Stimulated activated effector memory CD8-positive, alpha-beta T cell treated with anti-CD3 and anti-CD28 coated beads, Interleukin-12 subunit alpha, Interleukin-12 subunit beta, amount 100 ng/mL, for 72 hours (primary cell): ENCODE measurements around the gene CDH13.

Experiments used
- ATAC-seq: fragments of 150-1000 bp; cut with Tn5 transposase; 2 replicates; pipeline ENCODE4 v1.10.0; 2021
- DNase-seq, 2 donors: peaks; one replicate each; pipeline ENCODE4 v3.0.0; 2021 to 2022; ENCODE audit warnings: low spot score in 2 of 2
- H3K27ac Mint-ChIP-seq: one replicate; pipeline ENCODE4 v1.8.0; 2022; ENCODE audit warnings: mild to moderate bottlenecking, mixed read lengths
- H3K36me3 Mint-ChIP-seq: one replicate; pipeline ENCODE4 v1.8.0; 2022; ENCODE audit warnings: mild to moderate bottlenecking, mixed read lengths
- H3K4me1 Mint-ChIP-seq: one replicate; pipeline ENCODE4 v1.8.0; 2022; ENCODE audit warnings: mixed read lengths
- H3K4me3 Mint-ChIP-seq: one replicate; pipeline ENCODE4 v1.8.0; 2022; ENCODE audit warnings: mild to moderate bottlenecking, mixed read lengths
- H3K9me3 Mint-ChIP-seq: one replicate; pipeline ENCODE4 v1.8.0; 2022; ENCODE audit warnings: mixed read lengths

Gene CDH13

DNA sequence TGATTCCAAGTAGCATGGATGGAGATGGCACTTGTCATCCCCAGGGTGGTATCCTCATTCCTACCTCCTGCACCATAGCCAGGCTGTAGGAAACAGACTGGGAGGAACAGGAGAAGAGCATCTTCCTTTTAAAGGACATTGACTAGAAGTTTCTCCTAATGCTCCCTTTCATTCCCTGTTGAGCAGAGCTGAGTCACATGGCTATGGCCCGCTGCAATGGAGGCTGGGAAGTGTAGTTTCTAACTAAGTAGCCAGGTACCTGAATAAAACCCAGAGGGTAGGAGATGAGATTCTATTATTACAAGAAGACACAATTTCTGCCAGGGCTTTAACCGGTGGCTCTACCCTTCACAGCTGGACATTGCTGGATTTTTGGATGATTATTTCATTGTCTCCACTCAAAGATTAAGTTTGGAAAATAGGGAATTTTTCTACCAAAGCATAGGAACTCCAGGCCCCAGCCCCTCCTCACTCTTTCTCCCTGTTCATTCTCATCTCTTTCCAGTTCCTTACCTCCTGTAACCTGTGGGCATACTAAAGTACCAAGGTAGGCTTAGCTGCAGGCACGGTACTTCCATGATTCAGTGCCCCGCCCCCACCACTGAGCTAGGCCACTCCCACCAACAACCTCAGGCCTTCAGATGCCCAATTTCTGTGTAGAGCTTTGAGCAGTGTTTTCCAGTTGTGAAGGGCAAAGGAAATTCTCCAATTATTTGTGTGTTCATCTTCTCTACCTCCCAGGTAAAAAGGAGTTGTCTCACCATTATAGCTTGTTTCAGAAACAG is 378.3 kb downstream of the CDH13 start:
- no peak for ATAC-seq
- H3K27ac Mint-ChIP-seq = no peak overlapping the region
- no peak for DNase-seq
- no peak overlapping the region for H3K4me3 Mint-ChIP-seq
- H3K36me3 Mint-ChIP-seq = no peaks in the 10 kb centered on the region
- no peaks in the 10 kb centered on the region for H3K4me1 Mint-ChIP-seq
- H3K9me3 Mint-ChIP-seq = no peaks in the 10 kb centered on the region

- no peaks in the 10 kb centered on the region for H3K4me1 Mint-ChIP-seq
- DNase-seq (no peak), ATAC-seq (no peak)
- H3K36me3 Mint-ChIP-seq = no peaks in the 10 kb centered on the region
- no peak overlapping the region for H3K4me3 Mint-ChIP-seq
- no peak overlapping the region for H3K27ac Mint-ChIP-seq
- no peaks in the 10 kb centered on the region for H3K9me3 Mint-ChIP-seq
Measured at GRCh38 chr16:83005653-83006160, 378.9 kb downstream of the CDH13 start.

DNA sequence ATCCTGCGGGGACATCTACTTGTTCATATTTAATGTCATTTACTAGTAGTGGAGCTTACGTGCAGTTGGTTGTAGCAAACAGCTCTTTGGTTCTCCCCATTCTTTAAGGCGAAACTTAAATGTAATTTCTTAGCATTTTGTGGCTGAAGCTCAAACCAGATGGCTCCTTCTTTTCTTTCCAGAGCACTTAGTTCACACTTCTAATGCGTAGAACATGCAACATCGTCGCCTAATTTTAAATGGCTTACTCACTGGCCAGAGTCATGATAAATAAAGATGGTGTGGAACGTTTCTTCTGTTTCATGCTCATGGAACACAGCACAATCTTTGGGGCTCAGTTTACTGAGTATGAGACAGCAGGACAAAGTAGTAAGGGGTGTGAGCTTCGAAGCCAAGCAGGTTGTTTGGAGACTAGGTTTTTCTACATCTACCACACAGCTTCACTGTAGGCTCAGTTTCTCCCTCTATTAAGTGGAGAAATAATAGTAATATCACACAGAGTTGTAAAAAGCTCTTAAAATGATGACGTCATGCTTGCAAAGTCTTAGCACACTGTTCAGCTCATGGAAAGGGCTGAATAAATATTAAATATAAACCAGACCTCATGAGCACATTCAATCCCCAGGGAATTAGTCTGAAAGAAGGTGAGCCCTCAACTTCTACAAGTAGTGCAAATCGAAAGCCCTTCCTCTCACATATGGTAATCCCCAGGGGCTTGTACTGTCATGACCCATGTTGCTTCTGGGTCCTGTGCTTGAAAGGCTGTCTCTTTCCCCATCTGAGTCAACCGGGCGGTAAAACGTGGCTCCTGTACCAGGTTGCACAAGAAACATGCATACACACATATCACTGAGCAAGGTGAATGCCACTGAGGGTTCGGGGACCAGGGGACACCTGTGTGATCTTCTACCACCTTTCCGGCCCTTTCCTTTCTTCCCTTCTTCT is 384.3 kb downstream of the CDH13 start:
- DNase-seq = no peak
- no peak overlapping the region for H3K27ac Mint-ChIP-seq
- ATAC-seq = no peak
- no peak overlapping the region for H3K4me3 Mint-ChIP-seq
- no peaks in the 10 kb centered on the region for H3K4me1 Mint-ChIP-seq
- H3K36me3 Mint-ChIP-seq = no peaks in the 10 kb centered on the region
- no peaks in the 10 kb centered on the region for H3K9me3 Mint-ChIP-seq

GRCh38 chr16:83011939-83012338 is 385.2 kb downstream of the CDH13 start:
- no peak for DNase-seq
- H3K27ac Mint-ChIP-seq = no peak overlapping the region
- H3K4me3 Mint-ChIP-seq = no peak overlapping the region

GRCh38 chr16:83013071-83013470 is 386.3 kb downstream of the CDH13 start:
- no peak overlapping the region for H3K4me3 Mint-ChIP-seq
- H3K36me3 Mint-ChIP-seq = no peaks in the 10 kb centered on the region
- DNase-seq (no peak), ATAC-seq (no peak)
- no peaks in the 10 kb centered on the region for H3K4me1 Mint-ChIP-seq
- no peak overlapping the region for H3K27ac Mint-ChIP-seq
- H3K9me3 Mint-ChIP-seq = no peaks in the 10 kb centered on the region

More at GRCh38 chr16:83011939-83012338, 385.2 kb downstream of the CDH13 start:
- Mint-ChIP-seq H3K36me3 (no peaks in the 10 kb centered on the region), H3K4me1 (no peaks in the 10 kb centered on the region), H3K9me3 (no peaks in the 10 kb centered on the region)
- no peak for ATAC-seq

GRCh38 chr16:83019963-83020362 is 393.2 kb downstream of the CDH13 start:
- H3K9me3 Mint-ChIP-seq = no peaks in the 10 kb centered on the region
- DNase-seq = no peak
- peaks cover 9% of the 10 kb centered on the region for H3K4me1 Mint-ChIP-seq
- no peaks in the 10 kb centered on the region for H3K36me3 Mint-ChIP-seq
- no peak overlapping the region for H3K4me3 Mint-ChIP-seq
- no peak overlapping the region for H3K27ac Mint-ChIP-seq
- no peak for ATAC-seq

- no peak overlapping the region for H3K27ac Mint-ChIP-seq
- no peaks in the 10 kb centered on the region for H3K36me3 Mint-ChIP-seq
- no peak overlapping the region for H3K4me3 Mint-ChIP-seq
- no peaks in the 10 kb centered on the region for H3K9me3 Mint-ChIP-seq
- DNase-seq (no peak), ATAC-seq (peak; percentile 78)
- peaks cover 9% of the 10 kb centered on the region for H3K4me1 Mint-ChIP-seq
Measured at GRCh38 chr16:83021045-83021444, 394.3 kb downstream of the CDH13 start.

DNA sequence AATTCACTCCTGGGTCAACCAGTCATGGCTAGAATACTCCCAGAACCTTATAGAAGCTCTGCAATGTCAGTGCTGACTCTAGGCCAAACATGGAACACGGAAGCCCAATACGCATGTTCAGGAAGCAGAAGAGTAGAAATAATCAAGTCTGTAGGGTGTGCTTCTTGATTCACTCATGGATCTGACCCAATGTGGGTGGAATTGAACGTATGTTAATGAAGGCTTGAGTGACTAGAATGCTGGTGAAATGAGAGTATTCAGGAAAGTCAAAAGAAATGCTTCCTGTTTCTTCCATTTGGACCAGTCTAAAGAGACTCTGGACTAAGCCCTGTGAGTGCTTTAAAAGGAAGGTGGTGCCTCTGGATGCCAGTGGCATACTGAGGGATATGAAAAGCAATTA is 395.0 kb downstream of the CDH13 start:
- no peak overlapping the region for H3K4me3 Mint-ChIP-seq
- no peak for ATAC-seq
- peaks cover 9% of the 10 kb centered on the region for H3K4me1 Mint-ChIP-seq
- no peaks in the 10 kb centered on the region for H3K9me3 Mint-ChIP-seq
- DNase-seq = no peak
- no peak overlapping the region for H3K27ac Mint-ChIP-seq
- H3K36me3 Mint-ChIP-seq = no peaks in the 10 kb centered on the region

DNA sequence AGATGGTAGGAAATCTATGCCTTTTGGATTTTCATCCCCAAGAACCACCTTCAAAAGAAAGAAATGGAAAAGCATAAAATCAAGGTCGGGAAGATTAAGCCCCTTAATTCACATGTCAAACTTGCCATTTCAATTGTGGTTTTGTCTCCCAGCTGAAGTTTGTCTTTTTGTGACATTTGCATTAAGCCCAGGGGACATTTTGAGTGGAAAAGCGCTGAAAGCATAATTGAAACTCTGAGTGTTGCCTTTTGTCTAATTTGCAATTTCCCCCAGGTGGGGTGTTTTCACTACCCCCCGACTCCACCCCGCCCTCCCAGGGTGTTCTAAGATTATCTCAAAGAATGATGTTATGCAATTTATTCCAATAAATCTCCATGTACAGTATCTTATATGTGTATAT is 396.2 kb downstream of the CDH13 start:
- DNase-seq (no peak), ATAC-seq (no peak)
- Mint-ChIP-seq H3K4me3 (no peak overlapping the region), H3K9me3 (no peaks in the 10 kb centered on the region), H3K27ac (no peak overlapping the region), H3K4me1 (peaks cover 9% of the 10 kb centered on the region), H3K36me3 (no peaks in the 10 kb centered on the region)

- peaks cover 9% of the 10 kb centered on the region for H3K4me1 Mint-ChIP-seq
- H3K27ac Mint-ChIP-seq = no peak overlapping the region
- H3K4me3 Mint-ChIP-seq = no peak overlapping the region
- H3K36me3 Mint-ChIP-seq = no peaks in the 10 kb centered on the region
- DNase-seq (no peak), ATAC-seq (no peak)
- H3K9me3 Mint-ChIP-seq = no peaks in the 10 kb centered on the region
Measured at GRCh38 chr16:83023640-83024039, 396.9 kb downstream of the CDH13 start.

DNA sequence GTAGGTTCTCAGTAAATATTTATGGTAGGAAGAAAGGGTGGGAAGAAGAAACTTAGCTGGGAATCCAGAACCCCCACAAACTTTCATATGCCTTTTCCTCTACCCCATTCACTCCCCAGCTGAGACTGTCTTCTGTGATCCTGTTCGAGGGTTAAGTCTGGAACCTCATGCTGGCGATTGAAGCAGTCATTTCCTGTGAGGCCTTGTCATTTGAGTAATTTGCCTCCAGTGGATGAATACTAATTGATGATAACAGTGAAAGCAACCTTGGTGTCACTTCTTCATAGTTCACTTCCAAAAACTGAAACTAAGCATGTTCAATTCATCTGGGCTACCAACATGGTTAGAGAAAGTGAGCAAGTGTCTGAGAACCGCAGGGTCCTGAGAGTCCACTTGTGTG is 401.2 kb downstream of the CDH13 start:
- peak; percentile 61 for ATAC-seq
- H3K4me3 Mint-ChIP-seq = no peak overlapping the region
- peaks cover 2% of the 10 kb centered on the region for H3K9me3 Mint-ChIP-seq
- DNase-seq = no peak
- H3K27ac Mint-ChIP-seq = no peak overlapping the region
- H3K36me3 Mint-ChIP-seq = no peaks in the 10 kb centered on the region
- H3K4me1 Mint-ChIP-seq = no peaks in the 10 kb centered on the region

- DNase-seq (no peak), ATAC-seq (no peak)
- Mint-ChIP-seq H3K4me3 (no peak overlapping the region), H3K36me3 (no peaks in the 10 kb centered on the region), H3K27ac (no peak overlapping the region), H3K4me1 (no peaks in the 10 kb centered on the region), H3K9me3 (peaks cover 2% of the 10 kb centered on the region)
Measured at GRCh38 chr16:83029467-83029866, 402.7 kb downstream of the CDH13 start.

DNA sequence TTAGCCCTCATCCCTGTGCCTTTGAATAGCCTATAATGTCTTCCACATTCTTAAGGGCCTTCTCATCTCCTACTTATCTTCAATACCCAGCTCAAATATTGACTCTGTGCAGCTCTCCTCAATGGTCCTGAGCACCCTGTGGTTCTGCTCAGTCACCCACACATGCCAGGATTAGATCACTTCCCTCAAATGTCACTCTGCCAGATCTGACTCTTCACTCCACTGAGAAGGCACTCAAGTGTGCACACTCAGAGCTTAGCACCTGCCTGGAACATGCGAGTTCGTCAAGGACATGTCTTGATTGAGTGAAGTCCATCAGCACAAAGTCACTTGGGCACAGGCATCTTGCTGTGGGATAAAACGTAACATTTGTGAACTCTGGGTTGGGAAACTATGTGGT is 404.8 kb downstream of the CDH13 start:
- no peak for DNase-seq
- H3K9me3 Mint-ChIP-seq = peaks cover 2% of the 10 kb centered on the region
- H3K4me1 Mint-ChIP-seq = no peaks in the 10 kb centered on the region
- no peaks in the 10 kb centered on the region for H3K36me3 Mint-ChIP-seq
- no peak overlapping the region for H3K4me3 Mint-ChIP-seq
- H3K27ac Mint-ChIP-seq = no peak overlapping the region
- peak; percentile 72 for ATAC-seq

GRCh38 chr16:83037102-83037501 is 410.3 kb downstream of the CDH13 start:
- Mint-ChIP-seq H3K4me1 (peaks cover 13% of the 10 kb centered on the region), H3K27ac (no peak overlapping the region), H3K36me3 (no peaks in the 10 kb centered on the region), H3K9me3 (no peaks in the 10 kb centered on the region), H3K4me3 (no peak overlapping the region)
- ATAC-seq = no peak
- DNase-seq = no peak

GRCh38 chr16:83037884-83038283 is 411.1 kb downstream of the CDH13 start:
- Mint-ChIP-seq H3K9me3 (no peaks in the 10 kb centered on the region), H3K36me3 (no peaks in the 10 kb centered on the region), H3K4me1 (peaks cover 13% of the 10 kb centered on the region), H3K27ac (no peak overlapping the region), H3K4me3 (no peak overlapping the region)
- ATAC-seq = no peak
- DNase-seq = no peak

DNA sequence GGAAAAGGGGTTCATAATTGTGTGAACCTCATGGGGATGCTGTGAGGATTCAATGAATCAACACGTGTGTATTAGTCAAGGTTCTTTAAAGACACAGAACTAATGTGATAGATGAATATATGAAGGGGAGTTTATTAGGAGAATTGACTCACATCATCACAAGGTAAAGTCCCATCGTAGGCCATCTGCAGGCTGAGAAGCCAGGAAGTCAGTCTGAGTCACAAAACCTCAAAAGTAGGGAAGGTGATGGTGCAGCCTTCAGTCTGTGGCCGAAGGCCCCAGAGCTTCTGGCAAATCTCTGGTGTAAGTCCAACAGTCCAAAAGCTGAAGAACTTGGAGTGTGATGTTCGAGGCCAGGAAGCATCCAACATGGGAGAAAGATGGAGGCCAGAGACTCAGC is 413.4 kb downstream of the CDH13 start:
- Mint-ChIP-seq H3K9me3 (no peaks in the 10 kb centered on the region), H3K27ac (no peak overlapping the region), H3K4me1 (peaks cover 13% of the 10 kb centered on the region), H3K36me3 (no peaks in the 10 kb centered on the region), H3K4me3 (no peak overlapping the region)
- DNase-seq (no peak), ATAC-seq (peak; percentile 94)
